SKM-1 (cell line): ENCODE data around the gene P4HA2.

Experiments
- DNase-seq: peaks from one replicate; lab custom pipeline; 2025; ENCODE audit not compliant: unreplicated experiment; lab: John Stamatoyannopoulos, UW

P4HA2 gene

DNA sequence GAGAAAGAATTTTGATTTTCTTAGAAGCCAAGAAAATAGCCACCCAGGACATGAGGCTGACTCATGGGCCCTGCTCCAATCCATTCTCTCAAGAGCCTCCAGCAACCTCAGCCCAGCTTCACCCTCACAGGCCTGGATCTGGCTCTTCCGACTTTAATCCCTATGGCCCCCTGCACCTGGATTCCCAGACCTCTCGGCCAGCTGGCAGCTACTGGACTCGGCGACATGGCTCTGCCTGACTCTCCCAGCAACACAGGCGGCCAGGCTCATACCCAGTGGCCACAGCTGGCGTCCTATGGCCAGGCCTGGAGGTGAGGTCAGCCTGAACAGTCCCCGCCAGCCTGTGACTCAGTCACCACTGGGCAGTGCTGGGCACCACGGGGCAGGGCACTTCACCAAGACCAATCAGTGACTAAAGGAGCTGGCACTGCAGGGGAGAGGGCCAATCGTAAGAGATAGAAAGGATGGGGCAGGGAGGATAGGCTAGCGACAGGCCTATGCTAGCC is 23.6 kb upstream of the P4HA2 start:
- no peak for DNase-seq

DNA sequence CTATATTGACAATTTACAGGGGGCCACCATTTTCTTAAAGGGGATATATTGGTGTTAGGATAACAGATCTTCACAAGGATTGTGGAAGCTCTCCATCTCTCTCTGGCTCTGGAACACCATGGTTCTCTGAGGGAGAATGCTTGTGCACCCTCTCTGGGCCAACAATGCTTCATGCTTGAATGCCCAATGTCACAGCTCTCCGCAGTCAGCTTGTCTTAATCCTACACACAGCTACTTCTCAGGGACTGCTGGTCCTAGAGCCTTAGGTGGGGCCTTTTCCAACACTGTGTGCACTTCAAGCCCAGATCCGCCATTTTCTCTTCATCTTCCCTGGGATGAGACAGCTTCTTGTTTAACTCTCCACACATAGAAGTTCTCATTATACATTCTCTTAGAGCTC is 22.9 kb upstream of the P4HA2 start:
- no peak for DNase-seq

DNA sequence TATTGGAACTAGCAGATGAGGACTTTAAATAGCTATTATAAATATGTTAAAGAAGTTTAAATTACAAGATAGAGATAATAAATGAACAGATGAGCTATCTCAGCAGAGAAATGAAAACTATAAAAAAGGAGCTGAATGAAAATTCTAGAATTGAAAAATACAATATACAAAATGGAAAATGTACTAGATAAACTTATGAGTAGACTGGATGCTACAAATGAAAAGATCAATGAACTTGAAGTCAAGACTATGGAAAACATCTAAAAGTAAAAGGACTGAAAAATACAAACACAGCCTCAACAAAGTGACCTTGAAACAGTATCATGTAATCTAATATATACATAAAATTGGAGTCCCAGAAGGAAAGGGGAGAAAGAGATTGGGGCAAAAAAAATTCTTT is 19.2 kb upstream of the P4HA2 start:
- DNase-seq: no peak

DNA sequence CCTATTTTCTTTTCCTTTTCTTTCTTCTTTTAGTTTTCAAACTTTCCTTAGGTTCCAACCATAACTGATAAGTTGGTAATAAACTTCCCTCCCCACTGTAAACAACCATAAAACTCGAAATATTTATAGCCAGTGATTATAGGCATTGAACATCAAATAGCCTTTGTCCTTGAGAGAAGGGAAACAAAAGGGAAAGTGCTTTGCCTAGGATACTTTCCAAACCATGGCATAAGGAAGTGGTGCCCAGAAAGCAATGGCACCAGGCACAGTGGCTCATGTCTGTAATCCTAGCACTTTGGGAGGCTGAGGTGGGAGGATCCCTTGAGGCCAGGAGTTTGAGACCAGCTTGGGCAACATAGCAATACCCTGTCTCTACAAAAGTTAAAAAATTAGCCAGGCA is 17.9 kb upstream of the P4HA2 start:
- no peak for DNase-seq

DNA sequence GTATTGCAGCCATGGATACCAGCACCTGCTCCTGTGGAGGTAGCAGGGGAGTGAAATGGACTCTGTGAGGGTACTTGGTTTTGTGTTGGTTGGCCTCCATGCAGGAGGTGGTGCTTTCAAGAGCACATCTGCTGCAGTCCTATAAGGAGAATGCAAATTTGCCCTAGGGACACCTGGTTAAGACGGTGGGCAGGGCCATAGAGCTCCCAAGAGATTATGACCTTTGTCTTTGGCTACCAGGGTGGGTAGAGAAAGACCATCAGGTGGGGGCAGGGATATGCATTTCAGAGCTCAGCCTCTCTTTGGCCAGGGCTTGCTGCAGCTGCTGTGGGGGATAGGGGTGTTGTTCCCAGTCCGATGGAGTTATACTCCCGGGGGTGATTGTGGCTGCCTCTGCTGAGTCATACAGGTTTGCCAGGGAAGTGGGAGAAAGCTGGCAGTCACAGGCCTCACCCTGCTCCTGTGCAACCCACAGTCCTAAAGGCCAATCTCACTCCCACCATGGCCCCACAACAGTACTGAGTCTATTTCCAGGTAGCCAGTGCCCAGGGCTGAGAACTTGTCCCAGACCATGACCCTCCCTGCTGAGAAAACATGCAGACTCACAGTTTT is 15.8 kb upstream of the P4HA2 start:
- DNase-seq: no peak

DNA sequence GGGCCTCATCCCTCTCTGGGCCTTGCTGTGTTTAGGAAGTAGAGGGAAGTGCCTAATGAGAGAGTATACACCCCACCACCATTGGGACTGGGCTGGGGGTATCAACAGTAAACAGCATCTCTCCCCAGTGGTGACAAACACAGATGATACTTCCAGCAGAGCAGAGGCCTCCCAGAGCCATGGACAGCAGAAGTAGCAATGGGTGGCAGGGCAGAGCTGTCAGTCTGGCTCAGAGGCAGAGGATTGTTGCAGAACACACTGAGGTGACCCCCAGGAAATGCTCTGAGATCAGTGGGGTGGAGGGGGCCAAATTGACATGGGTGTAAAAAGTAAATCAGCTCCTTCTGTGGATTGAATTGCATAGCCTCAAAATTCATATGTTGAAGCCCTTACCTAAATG is 12.1 kb upstream of the P4HA2 start:
- DNase-seq: no peak

DNA sequence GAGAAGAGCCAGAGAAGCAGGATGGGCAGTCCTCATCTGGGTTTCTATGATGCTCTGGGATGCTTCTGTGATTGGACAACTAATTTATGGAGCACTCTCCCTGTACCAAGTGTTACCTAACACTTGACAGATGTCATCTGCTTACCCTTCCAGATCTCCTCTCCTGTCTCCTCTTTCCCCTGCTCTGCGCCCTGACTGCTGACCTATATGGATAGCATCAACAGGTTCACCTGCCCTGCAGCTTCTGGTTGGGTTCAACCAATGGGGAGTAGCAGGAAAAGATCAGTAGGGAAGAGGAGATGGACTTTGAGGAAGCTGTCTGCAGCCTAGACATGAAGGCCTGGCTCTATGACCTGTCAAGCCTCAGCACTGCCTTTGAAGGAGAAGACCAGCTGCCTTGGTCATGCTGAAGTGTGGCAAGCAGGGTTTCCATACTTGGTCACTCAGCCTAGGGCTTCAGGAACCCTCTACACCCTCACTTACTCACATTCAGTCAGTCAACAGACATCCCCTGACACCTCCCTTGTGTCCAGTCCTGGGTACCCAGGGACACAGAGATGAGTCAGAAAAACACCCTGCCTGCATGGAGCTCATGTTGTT is 11.3 kb upstream of the P4HA2 start:
- DNase-seq: no peak

DNA sequence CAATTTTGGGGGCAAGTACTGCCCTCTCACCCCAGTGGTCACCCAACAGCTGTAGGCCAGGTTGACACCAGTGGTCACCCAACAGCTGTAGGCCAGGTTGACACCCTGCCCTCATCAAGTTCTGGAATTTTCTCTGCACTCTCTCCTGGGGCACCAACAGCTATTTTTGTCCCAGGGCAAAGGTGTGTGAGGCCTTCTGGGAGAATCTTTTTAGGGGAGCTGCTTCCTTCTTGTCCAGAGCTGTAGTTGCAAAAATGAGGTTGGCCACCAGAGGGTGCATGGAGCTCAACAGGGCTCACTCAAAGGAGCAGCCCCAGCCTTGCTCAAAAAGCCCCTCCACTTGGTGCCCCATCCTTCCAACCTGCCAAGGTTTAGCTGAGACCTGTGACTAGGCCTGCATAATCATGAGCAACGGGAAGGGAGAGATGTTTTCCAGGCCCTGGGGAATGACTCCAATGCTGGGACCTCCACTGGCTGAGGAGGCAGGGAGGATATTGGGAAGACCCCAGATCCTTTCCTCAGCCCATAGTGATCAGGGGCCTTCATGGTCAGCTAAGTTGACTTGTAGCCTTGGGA is 10.6 kb upstream of the P4HA2 start:
- DNase-seq: peak; percentile 45

DNA sequence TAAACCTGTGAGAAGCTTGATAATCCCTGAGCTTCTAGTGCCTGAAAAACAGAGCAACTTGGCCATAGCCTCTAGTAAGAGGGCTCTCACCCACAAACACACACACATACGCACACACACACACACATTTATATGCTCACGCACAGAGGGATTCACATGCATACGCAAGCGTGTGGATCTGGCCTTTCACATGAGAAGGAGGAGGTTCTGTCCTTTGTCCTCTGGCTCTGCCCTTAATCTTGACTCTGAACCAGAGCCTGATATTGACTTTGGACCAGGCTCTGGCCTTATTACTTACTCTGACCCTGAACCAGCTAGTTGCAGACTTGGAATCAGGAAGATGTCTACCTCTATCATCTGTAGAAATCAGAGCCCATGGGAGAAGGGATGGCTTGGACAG is 10.0 kb upstream of the P4HA2 start:
- no peak for DNase-seq

DNA sequence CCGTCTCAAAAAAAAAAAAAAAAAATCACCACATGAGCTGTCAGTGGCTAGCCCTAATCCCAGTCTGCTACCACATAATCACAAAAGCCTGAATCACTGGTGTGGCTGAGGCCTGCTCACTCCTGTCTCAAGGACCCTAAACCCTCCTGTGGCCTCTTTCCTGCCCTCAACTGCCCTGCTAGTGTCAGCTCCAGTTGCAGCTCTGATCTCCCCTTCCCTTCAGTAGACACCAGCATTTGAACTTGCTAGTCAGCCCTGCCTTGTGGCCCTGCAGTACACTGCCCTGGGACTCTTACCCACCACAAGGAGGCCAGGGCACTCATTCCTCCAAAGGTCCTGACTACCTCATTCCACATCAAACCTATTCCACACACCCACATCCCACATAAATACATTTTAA is 9.5 kb upstream of the P4HA2 start:
- DNase-seq: no peak

DNA sequence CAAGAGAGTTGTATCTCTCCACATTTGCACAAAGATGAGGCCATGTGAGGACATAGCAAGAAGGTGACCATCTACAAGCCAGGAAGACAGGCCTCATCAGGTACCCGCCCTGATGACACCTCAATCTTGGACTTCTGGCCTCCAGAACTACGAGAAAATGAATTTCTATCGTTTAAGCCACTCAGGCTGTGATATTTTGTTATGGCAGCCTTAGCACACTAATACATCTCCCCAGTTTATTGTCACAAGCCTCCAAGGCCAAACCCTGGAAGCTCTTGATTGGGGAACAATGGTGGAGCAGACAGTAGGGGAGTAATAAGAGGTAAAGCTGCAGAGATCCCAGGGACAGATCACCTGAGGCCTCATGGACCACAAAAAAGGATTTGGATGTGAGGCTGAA is 7.7 kb upstream of the P4HA2 start:
- no peak for DNase-seq

DNA sequence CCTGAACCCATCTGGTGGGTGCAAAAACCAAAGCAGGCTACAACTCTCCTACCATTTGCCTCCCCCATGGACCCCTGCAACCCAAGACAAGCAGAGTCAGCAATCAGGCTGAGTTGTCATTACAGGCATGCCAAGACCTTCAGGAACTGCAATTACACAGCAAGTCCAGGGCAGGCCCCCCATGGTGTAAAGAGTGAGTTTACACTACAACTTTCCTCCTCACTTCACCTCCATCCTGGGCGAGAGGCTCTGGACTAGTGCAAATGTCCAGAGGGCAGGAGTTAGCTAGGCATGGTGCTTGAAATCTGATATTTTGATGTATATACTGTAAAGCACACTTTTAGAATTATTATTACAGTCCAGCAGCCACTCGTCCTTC is 7.0 kb upstream of the P4HA2 start:
- DNase-seq: no peak

DNA sequence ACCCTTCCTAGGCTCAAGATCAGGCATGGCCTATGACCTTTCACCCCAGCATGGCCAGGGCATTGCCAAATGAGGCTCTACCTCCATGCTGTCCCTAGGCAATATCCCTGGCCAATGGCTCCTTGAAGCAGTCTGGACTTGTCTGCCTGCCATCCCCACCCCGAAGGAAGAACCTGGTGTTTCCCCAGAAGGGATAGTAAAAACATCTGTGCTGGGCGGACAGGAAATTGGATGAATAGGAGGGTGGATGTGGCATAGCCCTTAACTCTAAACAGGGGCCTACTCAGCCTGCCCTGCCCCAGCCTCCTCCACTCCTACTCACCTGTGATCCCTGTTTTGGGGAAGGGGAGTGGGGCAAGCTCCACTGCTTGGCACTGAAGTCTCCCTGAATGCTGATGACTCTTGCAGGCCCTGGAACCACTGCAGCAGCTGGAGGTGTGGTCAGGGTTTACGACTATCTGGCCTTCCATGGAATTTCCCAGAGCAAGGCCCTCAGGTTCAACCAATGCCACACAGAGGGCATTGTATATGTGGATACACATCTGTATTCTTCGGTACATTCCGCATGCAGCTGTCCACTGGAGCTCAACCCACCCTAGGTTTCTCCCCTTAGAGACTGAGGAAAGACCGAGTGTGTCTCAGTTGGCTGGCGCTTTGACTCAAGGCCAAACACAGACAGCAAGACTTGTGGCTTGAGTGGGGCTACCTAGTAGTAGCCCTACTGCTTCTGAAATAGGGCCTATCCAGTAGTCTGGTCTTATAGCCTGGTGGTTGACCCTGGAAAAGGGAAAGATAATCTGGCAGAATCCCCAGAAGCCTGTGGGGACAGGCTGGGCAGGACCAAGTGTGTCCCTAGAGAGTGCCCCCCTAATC is 6.4 kb upstream of the P4HA2 start:
- no peak for DNase-seq

DNA sequence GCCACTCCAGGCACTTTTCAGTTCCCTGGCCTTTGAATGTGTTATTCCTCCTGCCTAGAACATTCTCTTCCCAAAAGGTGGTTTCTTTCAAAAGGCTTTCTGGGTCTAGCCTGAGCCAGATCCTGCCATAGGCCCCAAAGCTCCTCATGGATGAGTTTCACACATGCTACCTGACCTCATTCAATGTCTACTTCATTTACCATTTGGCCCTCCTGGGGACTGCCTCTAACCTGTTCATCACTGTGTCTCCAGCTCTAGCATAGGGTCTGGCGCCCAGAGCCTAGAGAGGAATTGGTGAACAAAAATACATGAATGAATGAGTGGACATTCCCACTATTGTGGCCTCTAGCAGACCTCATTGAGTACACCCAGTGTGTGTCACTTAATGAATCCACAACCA is 5.4 kb upstream of the P4HA2 start:
- no peak for DNase-seq

DNA sequence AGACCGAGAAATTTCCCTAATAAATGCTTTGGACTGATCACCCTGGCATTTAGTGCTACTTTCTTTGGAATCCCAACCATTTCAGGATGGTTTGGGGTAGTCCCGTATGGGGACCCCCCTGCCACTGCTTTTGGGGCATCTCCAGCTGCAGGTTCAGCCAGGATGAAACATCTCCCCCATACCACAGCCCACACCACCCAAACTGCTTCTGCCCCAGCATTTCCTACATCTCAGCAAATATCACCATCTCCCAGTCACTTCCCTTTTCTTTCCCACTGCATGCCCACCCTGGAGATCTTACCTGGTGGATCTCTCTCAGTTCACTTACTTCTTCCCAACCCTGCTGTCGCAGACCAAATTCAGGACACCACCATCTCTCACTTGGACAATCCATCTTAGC is 4.8 kb upstream of the P4HA2 start:
- no peak for DNase-seq

DNA sequence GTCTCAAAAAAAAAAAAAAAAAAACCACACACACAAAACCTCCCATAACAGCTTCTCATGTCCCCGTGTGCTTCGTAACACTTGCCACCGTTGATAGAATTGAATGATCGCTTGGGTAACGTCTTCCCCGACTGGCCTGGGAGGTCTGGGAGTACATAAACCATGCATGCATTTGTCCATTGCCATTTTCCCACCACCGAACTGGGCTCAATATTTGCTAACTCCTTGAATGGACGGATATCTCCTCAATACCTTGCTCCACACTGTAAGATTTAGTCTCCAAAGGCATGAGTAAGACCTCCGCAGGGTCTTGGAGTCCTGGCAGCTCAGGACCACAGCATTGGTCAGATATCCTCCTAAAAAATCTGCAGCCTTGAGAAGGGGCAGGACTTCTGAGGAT is 3.2 kb upstream of the P4HA2 start:
- no peak for DNase-seq

DNA sequence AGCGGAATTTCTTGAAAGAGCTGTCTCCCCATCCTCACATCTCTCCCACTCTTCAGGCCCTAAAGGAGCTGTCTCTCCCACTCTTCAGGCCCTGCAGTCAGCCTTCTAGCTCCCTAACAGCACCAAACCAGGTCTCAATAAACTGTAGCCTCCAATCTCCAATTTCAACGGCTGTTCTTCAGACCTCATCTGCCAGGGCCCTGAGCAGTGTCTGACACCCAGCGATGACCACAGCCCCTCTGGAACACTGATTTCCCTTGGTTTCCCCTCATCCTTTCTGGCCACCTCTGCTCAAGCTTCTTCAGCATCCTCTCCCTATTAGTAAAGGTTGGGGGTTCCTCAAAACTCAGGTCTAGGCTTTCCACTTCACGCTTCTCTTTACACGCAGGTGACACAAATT is 1.6 kb upstream of the P4HA2 start:
- DNase-seq: no peak

DNA sequence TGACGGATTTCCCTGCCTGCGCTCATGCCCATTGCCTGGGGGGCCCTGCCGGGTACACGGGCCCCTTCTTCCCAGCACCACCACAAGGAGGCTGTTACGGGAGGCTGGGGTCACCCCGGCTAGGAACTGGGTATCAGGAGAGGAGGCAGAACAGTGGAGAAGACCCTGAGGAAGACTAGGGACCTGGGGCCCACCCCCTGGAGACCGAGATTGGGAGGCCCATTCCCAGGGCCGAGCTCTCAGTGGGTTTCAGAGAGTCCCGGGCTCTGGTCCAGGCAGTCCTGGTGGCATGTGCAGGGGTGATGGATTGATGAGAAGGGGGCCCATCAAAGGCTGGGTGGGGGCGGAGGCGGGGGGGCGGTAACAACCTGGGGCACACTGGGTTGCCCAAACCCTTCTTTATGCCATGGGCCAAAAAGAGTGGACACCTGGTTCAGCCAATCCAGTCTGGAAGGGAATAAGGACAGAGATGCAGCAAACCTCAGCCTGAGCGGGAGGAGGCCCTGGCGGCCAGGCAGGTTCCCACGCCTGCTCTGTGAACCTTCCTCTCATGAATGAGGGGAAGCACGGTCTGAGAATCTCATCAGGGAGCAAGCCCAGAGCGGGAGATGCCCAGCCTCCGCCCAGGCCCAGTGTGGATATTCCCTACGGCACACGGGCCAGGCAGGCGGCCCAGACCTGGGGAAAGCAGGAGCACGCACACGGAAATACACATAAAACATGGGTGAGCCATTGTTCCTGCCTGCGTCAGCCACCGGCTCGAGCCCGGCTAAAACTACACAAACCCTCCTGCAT is 785 bp upstream of the P4HA2 start:
- DNase-seq: no peak

DNA sequence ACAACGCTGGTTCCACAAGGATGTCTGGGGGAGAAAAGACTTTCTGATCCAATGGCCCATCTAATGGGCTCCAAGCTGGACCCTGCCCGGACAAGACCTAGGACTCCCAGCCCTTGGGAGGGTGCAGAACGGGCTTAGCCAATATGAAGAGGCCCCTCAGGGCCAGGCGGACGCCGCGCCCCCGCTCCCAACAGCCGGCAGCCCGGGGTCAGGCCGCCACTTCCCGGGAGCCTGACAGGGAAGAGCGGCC is 493 bp downstream of the P4HA2 start:
- DNase-seq: no peak

DNA sequence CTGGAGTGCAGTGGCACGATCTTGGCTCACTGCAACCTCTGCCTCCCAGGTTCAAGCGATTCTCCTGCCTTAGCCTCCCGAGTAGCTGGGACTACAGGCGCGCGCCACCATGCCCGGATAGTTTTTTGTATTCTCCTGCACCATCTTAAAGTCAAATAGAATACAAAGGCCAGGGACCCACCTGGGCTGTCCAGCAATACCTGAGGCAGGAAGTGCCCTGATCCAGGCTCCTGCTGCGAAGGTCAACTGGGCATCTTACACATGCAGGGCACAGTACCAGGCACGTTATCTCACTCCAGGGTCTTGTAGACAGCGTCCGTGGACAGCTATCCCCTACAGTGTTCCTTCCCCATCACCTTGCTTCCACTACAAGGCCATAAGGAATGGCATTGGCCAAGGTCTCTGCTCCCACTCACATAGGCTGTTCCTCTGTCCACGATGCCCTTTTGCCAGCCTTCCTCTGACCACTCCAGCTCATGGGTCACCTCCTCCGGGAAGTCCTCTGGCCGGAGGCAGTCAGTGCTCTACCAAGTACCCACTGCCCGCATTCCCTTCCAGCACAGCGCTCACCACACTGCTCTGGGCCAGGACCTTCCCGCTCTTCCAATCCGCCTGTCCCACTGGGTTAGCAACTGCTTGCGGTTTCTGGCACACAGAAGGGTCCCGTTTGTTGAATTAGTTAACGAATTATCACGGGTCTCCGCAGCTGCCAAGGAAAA is 978 bp downstream of the P4HA2 start:
- no peak for DNase-seq
